Measurements from ENCODE around the gene CHRDL2.

- no peak for TF ChIP-seq CTCF (IDR thresholded peaks at IDR 0.05; ENCODE audit: low read length)
- no peak for TF ChIP-seq EZH2 (IDR thresholded peaks at IDR 0.05; ENCODE audit: borderline replicate concordance, low read length)
Observed at GRCh38 chr11:74713686-74714085, 17.5 kb downstream of the CHRDL2 start.

Measured in OCI-LY1 (cell line).